Astrocyte (in vitro differentiated cells and primary cell): ENCODE measurements around the gene TCAIM.

Experiments used
- EZH2 ChIP-seq: IDR thresholded peaks from 2 replicates; pipeline ENCODE4 v1.6.1; 2012; ENCODE audit warnings: mild to moderate bottlenecking, low read length, inconsistent platforms; ENCODE audit not compliant: insufficient read depth
- TF ChIP-seq, protein P1 (sequence below): IDR thresholded peaks from 2 replicates; pipeline ENCODE4 v1.5.1; 2011; ENCODE audit warnings: low read depth, mild to moderate bottlenecking, inconsistent platforms, low read length, moderate library complexity; ENCODE audit not compliant: insufficient read depth

DNA sequence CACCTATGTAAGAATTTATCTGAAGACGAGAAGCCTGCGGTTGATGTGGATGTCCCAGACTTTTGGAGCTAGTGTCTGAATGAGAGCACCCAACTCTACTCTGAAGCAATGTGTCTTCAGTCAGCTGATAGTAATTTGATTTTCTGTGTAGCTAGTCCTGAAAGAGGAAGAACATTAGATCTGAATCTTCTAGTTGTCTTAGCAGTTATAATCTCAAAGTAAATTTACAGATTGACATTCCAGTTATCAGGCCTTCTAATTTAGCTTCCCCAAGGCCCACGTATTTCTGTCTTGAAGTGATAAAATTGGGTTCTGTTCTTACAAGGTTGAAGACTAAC is 1.5 kb downstream of the TCAIM start:
- TF ChIP-seq, protein P1, sequence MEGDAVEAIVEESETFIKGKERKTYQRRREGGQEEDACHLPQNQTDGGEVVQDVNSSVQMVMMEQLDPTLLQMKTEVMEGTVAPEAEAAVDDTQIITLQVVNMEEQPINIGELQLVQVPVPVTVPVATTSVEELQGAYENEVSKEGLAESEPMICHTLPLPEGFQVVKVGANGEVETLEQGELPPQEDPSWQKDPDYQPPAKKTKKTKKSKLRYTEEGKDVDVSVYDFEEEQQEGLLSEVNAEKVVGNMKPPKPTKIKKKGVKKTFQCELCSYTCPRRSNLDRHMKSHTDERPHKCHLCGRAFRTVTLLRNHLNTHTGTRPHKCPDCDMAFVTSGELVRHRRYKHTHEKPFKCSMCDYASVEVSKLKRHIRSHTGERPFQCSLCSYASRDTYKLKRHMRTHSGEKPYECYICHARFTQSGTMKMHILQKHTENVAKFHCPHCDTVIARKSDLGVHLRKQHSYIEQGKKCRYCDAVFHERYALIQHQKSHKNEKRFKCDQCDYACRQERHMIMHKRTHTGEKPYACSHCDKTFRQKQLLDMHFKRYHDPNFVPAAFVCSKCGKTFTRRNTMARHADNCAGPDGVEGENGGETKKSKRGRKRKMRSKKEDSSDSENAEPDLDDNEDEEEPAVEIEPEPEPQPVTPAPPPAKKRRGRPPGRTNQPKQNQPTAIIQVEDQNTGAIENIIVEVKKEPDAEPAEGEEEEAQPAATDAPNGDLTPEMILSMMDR: no peak
- no peak for TF ChIP-seq EZH2
